ENCODE results near the gene KRT9. TPM values are rescaled to one million over a fixed set of nuclear protein-coding genes. Genes with fewer than 3 reads are reported as not detected.

KRT9 gene
- total RNA-seq, 1 experiment from 2014 or later = 0.15 TPM

GRCh38 chr17:41578971-41579370, 7.1 kb upstream of the KRT9 start:
- H3K36me3 ChIP-seq (ENCODE audit: control insufficient read depth in 1 of 2, insufficient read depth in 2 of 2, low read length in 2 of 2) = no peaks in the 10 kb centered on the region

GRCh38 chr17:41578538-41578937, 6.7 kb upstream of the KRT9 start:
- no peaks in the 10 kb centered on the region for H3K27me3 ChIP-seq (ENCODE audit: insufficient read depth, low read length)
- H4K20me1 ChIP-seq (ENCODE audit: insufficient read depth) = no peaks in the 10 kb centered on the region
- H3K9me3 ChIP-seq (ENCODE audit: control insufficient read depth in 1 of 2, insufficient read depth in 1 of 2, low read depth in 1 of 2, low read length in 2 of 2) = no peaks in the 10 kb centered on the region
- RAD21 ChIA-PET (ENCODE audit: low non-redundant PET in 1 of 2, low total read pairs in 2 of 2, uncharacterized antibody in 2 of 2, unreplicated experiment in 2 of 2) = no interaction called here
- CTCF ChIA-PET = interaction anchor here (1.0 to 2.3 kb wide), 5 partner anchors 7 to 84 kb away, joined by 3 to 29 read pairs (median 15); no protein-coding TSS in a partner anchor
- POLR2A ChIA-PET = interaction anchor here (0.9 to 2.5 kb wide), 5 partner anchors 13 to 70 kb away, joined by 3 to 9 read pairs (median 3); no protein-coding TSS in a partner anchor
- no peaks in the 10 kb centered on the region for H3K79me2 ChIP-seq (ENCODE audit: insufficient read depth, low read length)
- no peaks in the 10 kb centered on the region for H3K9me2 ChIP-seq (ENCODE audit: insufficient read depth)
- no peak overlapping the region for H3K27ac ChIP-seq (ENCODE audit: low read depth, low read length)
- no peak for DNase-seq (ENCODE audit: low read depth, low spot score)
- H3K9ac ChIP-seq (ENCODE audit: low read length) = no peak overlapping the region
- TF ChIP-seq ELF1 (IDR thresholded peaks at IDR 0.05; ENCODE audit: borderline replicate concordance, low read depth) (no peak), ZNF274 (IDR thresholded peaks at IDR 0.05; ENCODE audit: low read depth, low read length) (no peak), SIN3A (IDR thresholded peaks at IDR 0.05; ENCODE audit: low read depth) (no peak)
- no peak overlapping the region for H2AFZ ChIP-seq (ENCODE audit: low read depth, low read length, poor library complexity, severe bottlenecking)
- BruUV-seq (replicated peaks) = no TSS peak
- peaks cover 22 to 49% of the 10 kb centered on the region in 2 experiments for H3K4me1 ChIP-seq (ENCODE audit: control insufficient read depth in 1 of 2, insufficient read depth in 2 of 2, low read length in 2 of 2)
- H3K4me2 ChIP-seq (ENCODE audit: low read length) = peak overlapping the region; percentile 84
- H3K36me3 ChIP-seq (ENCODE audit: control insufficient read depth in 1 of 2, insufficient read depth in 2 of 2, low read length in 2 of 2) = no peaks in the 10 kb centered on the region
- intact Hi-C loops (cut with micrococcal nuclease) = no loop called here
- no peak for ATAC-seq
- H3K4me3 ChIP-seq (replicated peaks in 1 of 2; ENCODE audit: low read depth in 1 of 2, low read length in 2 of 2) = no peak overlapping the region

More at GRCh38 chr17:41578971-41579370, 7.1 kb upstream of the KRT9 start:
- Histone ChIP-seq H4K20me1 (ENCODE audit: insufficient read depth) (no peaks in the 10 kb centered on the region), H3K4me3 (replicated peaks in 1 of 2; ENCODE audit: low read depth in 1 of 2, low read length in 2 of 2) (peak overlapping the region in 1 of 2 experiments; percentile 47; a peak in 2 of 4 replicates), H3K79me2 (ENCODE audit: insufficient read depth, low read length) (no peaks in the 10 kb centered on the region), H2AFZ (ENCODE audit: low read depth, low read length, poor library complexity, severe bottlenecking) (no peak overlapping the region), H3K9me3 (ENCODE audit: control insufficient read depth in 1 of 2, insufficient read depth in 1 of 2, low read depth in 1 of 2, low read length in 2 of 2) (no peaks in the 10 kb centered on the region), H3K27me3 (ENCODE audit: insufficient read depth, low read length) (no peaks in the 10 kb centered on the region), H3K27ac (ENCODE audit: low read depth, low read length) (peak overlapping the region; percentile 6; the same call in 1 of the 2 replicates), H3K9ac (ENCODE audit: low read length) (peak overlapping the region; percentile 44; the same call in 1 of the 2 replicates), H3K4me2 (ENCODE audit: low read length) (peak overlapping the region; percentile 84), H3K9me2 (ENCODE audit: insufficient read depth) (no peaks in the 10 kb centered on the region), H3K4me1 (ENCODE audit: control insufficient read depth in 1 of 2, insufficient read depth in 2 of 2, low read length in 2 of 2) (peaks cover 22 to 49% of the 10 kb centered on the region in 2 experiments)
- no peak for ATAC-seq
- no peak for DNase-seq (ENCODE audit: low read depth, low spot score)
- TSS peak; percentile 98 for BruUV-seq (replicated peaks)
- intact Hi-C loops (cut with micrococcal nuclease) = loop anchor here (1.0 kb wide), 2 partner anchors 69 to 83 kb away; no protein-coding TSS in a partner anchor
- ChIA-PET RAD21 (ENCODE audit: low non-redundant PET in 1 of 2, low total read pairs in 2 of 2, uncharacterized antibody in 2 of 2, unreplicated experiment in 2 of 2) (interaction anchor here (1.1 to 1.4 kb wide), 5 partner anchors 30 to 84 kb away, joined by 4 to 7 read pairs (median 5); no protein-coding TSS in a partner anchor), CTCF (interaction anchor here (0.9 to 2.3 kb wide), 12 partner anchors 8 to 87 kb away, joined by 3 to 29 read pairs (median 6); no protein-coding TSS in a partner anchor), POLR2A (interaction anchor here (0.9 to 2.5 kb wide), 6 partner anchors 13 to 110 kb away, joined by 3 to 9 read pairs (median 4); no protein-coding TSS in a partner anchor)
- no peak for TF ChIP-seq ZFX (IDR thresholded peaks at IDR 0.05)
- no peak for TF ChIP-seq SIN3A (IDR thresholded peaks at IDR 0.05; ENCODE audit: low read depth)
- no peak for TF ChIP-seq SRF (IDR thresholded peaks at IDR 0.05; ENCODE audit: low read depth)
- TF ChIP-seq CBX3 (IDR thresholded peaks at IDR 0.05; ENCODE audit: low read depth) = no peak
- no peak for TF ChIP-seq EGR1 (IDR thresholded peaks at IDR 0.05; ENCODE audit: low read depth)
- no peak for TF ChIP-seq EZH2phosphoT487 (IDR thresholded peaks at IDR 0.05; ENCODE audit: borderline replicate concordance)
- no peak for TF ChIP-seq YY1 (IDR thresholded peaks at IDR 0.05; ENCODE audit: extremely low read depth, insufficient replicate concordance, low read depth, low read length)
- TF ChIP-seq POLR2A (IDR thresholded peaks at IDR 0.05; ENCODE audit: borderline replicate concordance, extremely low read depth, insufficient read depth, insufficient read length) = no peak
- TF ChIP-seq ZNF274 (IDR thresholded peaks at IDR 0.05; ENCODE audit: low read depth, low read length) = no peak
- no peak for TF ChIP-seq RAD21 (IDR thresholded peaks at IDR 0.05; ENCODE audit: low read depth)
